ENCODE data around the gene CFL2. TPM values are rescaled to one million over a fixed set of nuclear protein-coding genes. Genes with fewer than 3 reads are reported as not detected.

CFL2 gene
- polyA plus RNA-seq, 1 of the 3 experiments (the other 2 are of a cell fraction), result 48.1 TPM

DNA sequence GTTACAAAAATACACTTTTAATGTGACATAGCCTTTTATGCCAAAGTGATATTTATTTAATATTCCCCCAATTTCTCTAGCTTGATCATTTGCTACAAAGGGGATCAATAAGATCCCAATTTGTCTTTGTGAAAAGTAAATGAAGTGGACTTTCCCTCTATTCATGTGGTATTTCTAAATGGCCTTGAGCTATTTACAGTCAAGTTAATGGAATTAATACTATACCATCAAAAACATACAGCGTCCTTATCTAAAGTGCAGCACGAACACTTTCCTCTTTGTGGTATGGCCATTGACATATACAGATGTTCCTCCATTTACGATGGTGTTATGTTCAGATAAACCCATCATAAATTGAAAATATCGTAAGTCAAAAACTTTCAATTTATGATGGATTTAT lies 23.2 kb downstream of the CFL2 start:
- no peaks in the 10 kb centered on the region for H3K9me2 ChIP-seq
- ChIA-PET POLR2A (interaction anchor here (0.5 kb wide), 1 partner anchor 36 kb away, joined by 4 read pairs; no protein-coding TSS in a partner anchor), CTCF (interaction anchor here (5.2 kb wide), 1 partner anchor 32 kb away, joined by 24 read pairs; no protein-coding TSS in a partner anchor)
- H2AFZ ChIP-seq (ENCODE audit: low read depth), result no peak overlapping the region
- WGBS (ENCODE audit: low lambda C conversion rate), result 68% methylated on average over 4 of the region's 4 CpGs
- DNase-seq, result no peak
- H3K36me3 ChIP-seq (replicated peaks in 1 of 2; ENCODE audit: control insufficient read depth in 1 of 2, insufficient read depth in 2 of 2, low read length in 1 of 2), result no peaks in the 10 kb centered on the region
- no peaks in the 10 kb centered on the region for H4K20me1 ChIP-seq (ENCODE audit: insufficient read depth)
- H3K9me3 ChIP-seq, result no peaks in the 10 kb centered on the region
- H3K27me3 ChIP-seq (ENCODE audit: insufficient read depth), result no peaks in the 10 kb centered on the region
- no peak overlapping the region for H3K27ac ChIP-seq (ENCODE audit: low read depth in 2 of 2, low read length in 1 of 2)
- H3K4me2 ChIP-seq, result no peak overlapping the region
- no peak overlapping the region for H3K9ac ChIP-seq
- H3K4me3 ChIP-seq (ENCODE audit: low read depth in 2 of 2, low read length in 1 of 2), result no peak overlapping the region
- peaks cover 6% of the 10 kb centered on the region for H3F3A ChIP-seq (replicated peaks; ENCODE audit: insufficient read depth)
- H3K4me1 ChIP-seq (ENCODE audit: control insufficient read depth in 1 of 2, insufficient read depth in 2 of 2, low read depth in 1 of 2, low read length in 1 of 2), result no peaks in the 10 kb centered on the region
- H3K79me2 ChIP-seq (ENCODE audit: insufficient read depth), result no peaks in the 10 kb centered on the region
- TF ChIP-seq FOXJ3 (CRISPR knock-in tag; IDR thresholded peaks at IDR 0.05) (no peak), SMC3 (IDR thresholded peaks at IDR 0.05; ENCODE audit: low read depth, low read length) (no peak), GABPA (IDR thresholded peaks at IDR 0.05; ENCODE audit: low read depth) (no peak), RFX5 (IDR thresholded peaks at IDR 0.05; ENCODE audit: low read length) (no peak), EP300 (IDR thresholded peaks at IDR 0.05; ENCODE audit: borderline replicate concordance in 1 of 2, low read depth in 1 of 2, low read length in 1 of 2) (no peak)
- TF ChIP-seq, protein P1, sequence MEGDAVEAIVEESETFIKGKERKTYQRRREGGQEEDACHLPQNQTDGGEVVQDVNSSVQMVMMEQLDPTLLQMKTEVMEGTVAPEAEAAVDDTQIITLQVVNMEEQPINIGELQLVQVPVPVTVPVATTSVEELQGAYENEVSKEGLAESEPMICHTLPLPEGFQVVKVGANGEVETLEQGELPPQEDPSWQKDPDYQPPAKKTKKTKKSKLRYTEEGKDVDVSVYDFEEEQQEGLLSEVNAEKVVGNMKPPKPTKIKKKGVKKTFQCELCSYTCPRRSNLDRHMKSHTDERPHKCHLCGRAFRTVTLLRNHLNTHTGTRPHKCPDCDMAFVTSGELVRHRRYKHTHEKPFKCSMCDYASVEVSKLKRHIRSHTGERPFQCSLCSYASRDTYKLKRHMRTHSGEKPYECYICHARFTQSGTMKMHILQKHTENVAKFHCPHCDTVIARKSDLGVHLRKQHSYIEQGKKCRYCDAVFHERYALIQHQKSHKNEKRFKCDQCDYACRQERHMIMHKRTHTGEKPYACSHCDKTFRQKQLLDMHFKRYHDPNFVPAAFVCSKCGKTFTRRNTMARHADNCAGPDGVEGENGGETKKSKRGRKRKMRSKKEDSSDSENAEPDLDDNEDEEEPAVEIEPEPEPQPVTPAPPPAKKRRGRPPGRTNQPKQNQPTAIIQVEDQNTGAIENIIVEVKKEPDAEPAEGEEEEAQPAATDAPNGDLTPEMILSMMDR (IDR thresholded peaks at IDR 0.05), result no peak
- TF ChIP-seq, protein P2, sequence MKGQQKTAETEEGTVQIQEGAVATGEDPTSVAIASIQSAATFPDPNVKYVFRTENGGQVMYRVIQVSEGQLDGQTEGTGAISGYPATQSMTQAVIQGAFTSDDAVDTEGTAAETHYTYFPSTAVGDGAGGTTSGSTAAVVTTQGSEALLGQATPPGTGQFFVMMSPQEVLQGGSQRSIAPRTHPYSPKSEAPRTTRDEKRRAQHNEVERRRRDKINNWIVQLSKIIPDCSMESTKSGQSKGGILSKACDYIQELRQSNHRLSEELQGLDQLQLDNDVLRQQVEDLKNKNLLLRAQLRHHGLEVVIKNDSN (IDR thresholded peaks at IDR 0.05; ENCODE audit: borderline replicate concordance, low read depth), result no peak

DNA sequence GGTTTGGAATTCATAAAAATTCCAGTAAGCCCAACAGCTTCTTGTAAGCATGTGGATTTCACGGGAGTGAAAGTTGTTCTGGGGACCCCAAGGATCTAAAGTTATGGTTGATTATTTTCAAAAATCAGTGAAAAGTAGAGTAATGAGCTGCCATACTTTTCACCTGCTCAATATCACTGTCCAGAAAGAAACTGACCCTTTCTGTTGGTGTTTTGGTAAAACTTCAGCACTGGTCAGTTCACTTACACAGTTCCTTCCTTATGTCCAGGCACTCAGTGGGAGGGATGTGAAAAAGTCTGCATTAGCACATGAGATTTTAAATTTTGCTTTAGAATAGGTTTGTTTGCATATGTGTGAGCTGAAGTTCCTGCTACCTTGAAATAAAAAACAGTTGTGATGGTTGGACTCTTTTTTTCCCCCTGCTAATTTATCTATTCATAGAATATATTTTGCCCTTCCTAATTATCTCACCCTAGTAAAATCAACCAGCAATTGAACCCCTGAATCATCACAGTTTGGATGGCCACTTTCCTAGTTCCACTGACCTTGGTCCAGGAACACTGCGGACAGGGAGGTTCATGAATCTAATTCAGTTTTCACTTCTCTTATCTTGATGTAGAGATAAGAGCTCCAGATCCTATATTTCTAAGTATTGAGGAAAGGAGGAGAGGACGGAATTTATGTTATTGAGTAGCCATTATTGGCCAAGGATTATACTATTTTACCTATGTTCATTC lies 25.8 kb downstream of the CFL2 start:
- Histone ChIP-seq H2AFZ (ENCODE audit: low read depth) (no peak overlapping the region), H3K27ac (ENCODE audit: low read depth in 2 of 2, low read length in 1 of 2) (no peak overlapping the region), H3K36me3 (replicated peaks in 1 of 2; ENCODE audit: control insufficient read depth in 1 of 2, insufficient read depth in 2 of 2, low read length in 1 of 2) (no peaks in the 10 kb centered on the region), H3K27me3 (ENCODE audit: insufficient read depth) (no peaks in the 10 kb centered on the region), H3K4me2 (no peak overlapping the region), H3K4me1 (ENCODE audit: control insufficient read depth in 1 of 2, insufficient read depth in 2 of 2, low read depth in 1 of 2, low read length in 1 of 2) (0 out of 4 replicates have a peak, but pooled peaks cover 0 to under 1% of the 10 kb centered on the region in 2 experiments), H3K9ac (no peak overlapping the region), H3K4me3 (ENCODE audit: low read depth in 2 of 2, low read length in 1 of 2) (no peak overlapping the region), H3K9me3 (no peaks in the 10 kb centered on the region), H3K79me2 (ENCODE audit: insufficient read depth) (no peaks in the 10 kb centered on the region), H3K9me2 (no peaks in the 10 kb centered on the region), H4K20me1 (ENCODE audit: insufficient read depth) (no peaks in the 10 kb centered on the region), H3F3A (replicated peaks; ENCODE audit: insufficient read depth) (no peaks in the 10 kb centered on the region)
- CTCF ChIA-PET, result interaction anchor here (1.5 to 5.2 kb wide), 3 partner anchors 11 to 34 kb away, joined by 4 to 24 read pairs (median 6); no protein-coding TSS in a partner anchor
- WGBS (ENCODE audit: low lambda C conversion rate), result 77% methylated on average over 3 of the region's 3 CpGs
- POLR2A ChIA-PET, result no interaction called here
- TF ChIP-seq, protein P3, sequence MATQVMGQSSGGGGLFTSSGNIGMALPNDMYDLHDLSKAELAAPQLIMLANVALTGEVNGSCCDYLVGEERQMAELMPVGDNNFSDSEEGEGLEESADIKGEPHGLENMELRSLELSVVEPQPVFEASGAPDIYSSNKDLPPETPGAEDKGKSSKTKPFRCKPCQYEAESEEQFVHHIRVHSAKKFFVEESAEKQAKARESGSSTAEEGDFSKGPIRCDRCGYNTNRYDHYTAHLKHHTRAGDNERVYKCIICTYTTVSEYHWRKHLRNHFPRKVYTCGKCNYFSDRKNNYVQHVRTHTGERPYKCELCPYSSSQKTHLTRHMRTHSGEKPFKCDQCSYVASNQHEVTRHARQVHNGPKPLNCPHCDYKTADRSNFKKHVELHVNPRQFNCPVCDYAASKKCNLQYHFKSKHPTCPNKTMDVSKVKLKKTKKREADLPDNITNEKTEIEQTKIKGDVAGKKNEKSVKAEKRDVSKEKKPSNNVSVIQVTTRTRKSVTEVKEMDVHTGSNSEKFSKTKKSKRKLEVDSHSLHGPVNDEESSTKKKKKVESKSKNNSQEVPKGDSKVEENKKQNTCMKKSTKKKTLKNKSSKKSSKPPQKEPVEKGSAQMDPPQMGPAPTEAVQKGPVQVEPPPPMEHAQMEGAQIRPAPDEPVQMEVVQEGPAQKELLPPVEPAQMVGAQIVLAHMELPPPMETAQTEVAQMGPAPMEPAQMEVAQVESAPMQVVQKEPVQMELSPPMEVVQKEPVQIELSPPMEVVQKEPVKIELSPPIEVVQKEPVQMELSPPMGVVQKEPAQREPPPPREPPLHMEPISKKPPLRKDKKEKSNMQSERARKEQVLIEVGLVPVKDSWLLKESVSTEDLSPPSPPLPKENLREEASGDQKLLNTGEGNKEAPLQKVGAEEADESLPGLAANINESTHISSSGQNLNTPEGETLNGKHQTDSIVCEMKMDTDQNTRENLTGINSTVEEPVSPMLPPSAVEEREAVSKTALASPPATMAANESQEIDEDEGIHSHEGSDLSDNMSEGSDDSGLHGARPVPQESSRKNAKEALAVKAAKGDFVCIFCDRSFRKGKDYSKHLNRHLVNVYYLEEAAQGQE (IDR thresholded peaks at IDR 0.05; ENCODE audit: low read depth, low read length), result peak; percentile 73; the same call in 1 of the 2 replicates
- TF ChIP-seq JUND (IDR thresholded peaks at IDR 0.05) (no peak), POLR2AphosphoS5 (IDR thresholded peaks at IDR 0.05; ENCODE audit: low read depth, low read length) (no peak)
- DNase-seq, result no peak
